K562 (cell line): Measurements from ENCODE around the gene RPL3. TPM values are rescaled to one million over a fixed set of nuclear protein-coding genes. Genes with fewer than 3 reads are reported as not detected.
A peak's percentile ranks its signal among the peaks of the same experiment; 100 is the strongest.

ENCODE experiments used
- ATAC-seq: fragments of 200-7000 bp; cut with Tn5 transposase; 3 replicates; pipeline ENCODE4 v1.9.1; 2020; ENCODE audit warnings: moderate library complexity
- BruUV-seq: library from RNA; stranded (reverse); fragments of 400-500 nt; replicated peaks from 2 replicates; lab custom pipeline; 2021; lab: Mats Ljungman, UMichigan
- CTCF ChIA-PET: fragments of 300-600 bp; formaldehyde crosslinking; extraction: SDS; loops from one replicate; lab custom pipeline; 2021; ENCODE audit warnings: low intra/inter-chr PET ratio; lab: Yijun Ruan, JAX
- POLR2A ChIA-PET: fragments of 300-600, 350-650 bp; sonication (Branson Sonifier 250); formaldehyde crosslinking; extraction: SDS; loops from one replicate; lab custom pipeline; 2021; ENCODE audit warnings: antibody characterized with exemption, inconsistent platforms; lab: Yijun Ruan, JAX
- DNase-seq, 4 experiments: peaks; one replicate each; pipeline versions ENCODE4 v3.0.0 to v3.0.0-alpha.2; 2011 to 2018; ENCODE audit warnings: low spot score in 3 of 4, mixed read lengths in 3 of 4; ENCODE audit errors: extremely low read depth in 1 of 4
- FAIRE-seq: peaks from 2 replicates; lab custom pipeline; 2011; peaks lifted over from hg19 to GRCh38; lab: Jason Lieb, UNC
- H2AFZ ChIP-seq: 2 replicates; pipeline ENCODE4 v1.6.0; 2011; ENCODE audit warnings: low read depth, low read length, control low read depth, inconsistent platforms
- H3K27ac ChIP-seq: fragments of 200-600 bp; 3 replicates; pipeline ENCODE4 v1.8.0; 2011; ENCODE audit warnings: low read depth, mild to moderate bottlenecking, control low read depth, inconsistent platforms, low read length, moderate library complexity, mixed read lengths; ENCODE audit errors: extremely low read depth
- H3K27me3 ChIP-seq, 2 experiments: fragments of 300-600 bp in 1 of 2; 2 replicates in 1 of 2; 3 replicates in 1 of 2; pipeline versions ENCODE4 v1.6.0 to v1.8.0; 2011; ENCODE audit warnings: inconsistent platforms in 2 of 2, low read length in 2 of 2, mild to moderate bottlenecking in 1 of 2, mixed read lengths in 1 of 2, moderate library complexity in 1 of 2; ENCODE audit not compliant: control insufficient read depth in 2 of 2, insufficient read depth in 2 of 2
- H3K36me3 ChIP-seq: fragments of 300-600 bp; 3 replicates; pipeline ENCODE4 v1.8.0; 2011; ENCODE audit warnings: mild to moderate bottlenecking, low read length, inconsistent platforms; ENCODE audit not compliant: control insufficient read depth, insufficient read depth
- H3K4me1 ChIP-seq, 2 experiments: fragments of 200-600 bp in 1 of 2; replicated peaks in 1 of 2; 2 replicates in 1 of 2; 3 replicates in 1 of 2; pipeline versions ENCODE4 v1.5.1 to v1.8.0; 2011; ENCODE audit warnings: inconsistent platforms in 2 of 2, low read length in 2 of 2, mild to moderate bottlenecking in 1 of 2, mixed read lengths in 1 of 2, moderate library complexity in 1 of 2; ENCODE audit not compliant: control insufficient read depth in 2 of 2, insufficient read depth in 2 of 2
- H3K4me2 ChIP-seq: 2 replicates; pipeline ENCODE4 v1.6.1; 2011; ENCODE audit warnings: low read length, control low read depth, inconsistent platforms, mixed read lengths; ENCODE audit not compliant: insufficient read depth
- H3K4me3 ChIP-seq: fragments of 200-600 bp; sonication (generic), shearing (Covaris generic); 2 replicates; pipeline ENCODE4 v1.5.1; 2016; ENCODE audit warnings: control low read depth, inconsistent platforms
- H3K79me2 ChIP-seq: fragments of 200-600 bp; 3 replicates; pipeline ENCODE4 v1.8.0; 2011; ENCODE audit warnings: low read length, inconsistent platforms; ENCODE audit not compliant: control insufficient read depth, insufficient read depth
- H3K9ac ChIP-seq, 2 experiments: 2 replicates each; pipeline versions ENCODE4 v1.6.0 to v1.6.1; 2011; ENCODE audit warnings: low read depth in 2 of 2, low read length in 2 of 2, control low read depth in 1 of 2, inconsistent platforms in 1 of 2, mild to moderate bottlenecking in 1 of 2, mixed read lengths in 1 of 2; ENCODE audit not compliant: insufficient read depth in 1 of 2
- H3K9me1 ChIP-seq: one replicate; pipeline ENCODE4 v1.6.0; 2011; ENCODE audit warnings: inconsistent platforms, mild to moderate bottlenecking, low read length, moderate library complexity; ENCODE audit not compliant: control insufficient read depth, insufficient read depth
- H3K9me3 ChIP-seq: replicated peaks from 2 replicates; pipeline ENCODE4 v1.5.1; 2011; ENCODE audit warnings: low read depth, low read length, inconsistent platforms; ENCODE audit not compliant: control insufficient read depth, insufficient read depth
- H4K20me1 ChIP-seq: replicated peaks from 2 replicates; pipeline ENCODE4 v1.6.1; 2011; ENCODE audit warnings: low read length, inconsistent platforms, mixed read lengths; ENCODE audit not compliant: control insufficient read depth, insufficient read depth
- ARID3B ChIP-seq: fragments of 250-450 bp; sonication (Bioruptor Pico); IDR thresholded peaks from 2 replicates; pipeline ENCODE4 v1.4.0; 2020; ENCODE audit warnings: borderline replicate concordance
- BACH1 ChIP-seq: fragments of 200-800 bp; sonication (Bioruptor generic); IDR thresholded peaks from 2 replicates; pipeline ENCODE4 v1.6.1; 2016; ENCODE audit warnings: missing genetic modification characterization, missing compliant biosample characterization
- BRF2 ChIP-seq: IDR thresholded peaks from 3 replicates; pipeline ENCODE4 v1.6.1; 2011; ENCODE audit warnings: borderline replicate concordance, mild to moderate bottlenecking; ENCODE audit not compliant: insufficient read length, insufficient read depth
- FOXM1 ChIP-seq, 2 experiments: fragments of 450-650 bp in 1 of 2; sonication (generic) in 1 of 2; formaldehyde crosslinking in 1 of 2; IDR thresholded peaks; 2 replicates each; pipeline versions ENCODE4 v1.6.1 to v1.9.0; 2017 to 2022; ENCODE audit warnings: low read depth in 2 of 2, mild to moderate bottlenecking in 2 of 2, missing genetic modification reagents in 1 of 2, moderate library complexity in 1 of 2
- GATAD2A ChIP-seq: fragments of 450-650 bp; IDR thresholded peaks from 2 replicates; pipeline ENCODE4 v1.6.1; 2017
- MXI1 ChIP-seq: IDR thresholded peaks from 2 replicates; pipeline ENCODE4 v1.6.1; 2011; ENCODE audit warnings: low read depth, mild to moderate bottlenecking, improper control_type of control experiment, low read length
- SIN3A ChIP-seq, 2 experiments: fragments of 150-350 bp in 1 of 2; IDR thresholded peaks; 2 replicates each; pipeline ENCODE4 v1.6.1; 2011 to 2016; ENCODE audit warnings: borderline replicate concordance in 2 of 2, low read depth in 2 of 2, low read length in 2 of 2, mild to moderate bottlenecking in 2 of 2, moderate library complexity in 2 of 2; ENCODE audit not compliant: control insufficient read depth in 1 of 2
- SMAD4 ChIP-seq: fragments of 250-450 bp; sonication (Bioruptor Pico); conservative IDR thresholded peaks from 2 replicates; pipeline ENCODE4 v1.8.0; 2021; ENCODE audit warnings: inconsistent platforms, mild to moderate bottlenecking, moderate library complexity
- ZBTB26 ChIP-seq: fragments of 450-650 bp; formaldehyde crosslinking; IDR thresholded peaks from 2 replicates; pipeline ENCODE4 v1.4.0; 2022; ENCODE audit warnings: missing genetic modification characterization
- ZBTB5 ChIP-seq: fragments of 450-650 bp; IDR thresholded peaks from 2 replicates; pipeline ENCODE4 v1.6.1; 2017; ENCODE audit warnings: antibody characterized with exemption
- ZC3H4 ChIP-seq: sonication (generic); formaldehyde crosslinking; IDR thresholded peaks from 2 replicates; pipeline ENCODE4 v1.9.0; 2021; ENCODE audit warnings: missing genetic modification reagents, borderline replicate concordance
- ZNF263 ChIP-seq: sonication (generic); formaldehyde crosslinking; IDR thresholded peaks from 2 replicates; pipeline ENCODE4 v1.8.0; 2022; ENCODE audit warnings: mild to moderate bottlenecking, missing genetic modification reagents, borderline replicate concordance
- ZNF75A ChIP-seq: fragments of 450-650 bp; formaldehyde crosslinking; IDR thresholded peaks from 2 replicates; pipeline ENCODE4 v1.4.0; 2020; ENCODE audit warnings: mild to moderate bottlenecking
- WGBS: fragments of 100-300 bp; shearing (Covaris generic); methylation state at CpG from one replicate; pipeline ENCODE4 v1.1.6; 2016; ENCODE audit warnings: low coverage, mixed read lengths; ENCODE audit not compliant: insufficient coverage; ENCODE audit errors: missing lambda C conversion rate; 5-methylcytosine and 5-hydroxymethylcytosine counted together
- in situ Hi-C: fragments of 300-500 bp; cut with MboI; formaldehyde crosslinking; loops from 4 replicates; pipeline ENCODE4 v1.15.0; 2018; ENCODE audit warnings: inconsistent platforms, mixed read lengths
- intact Hi-C: fragments of 100-400 bp; cut with micrococcal nuclease; formaldehyde crosslinking; loops from 2 replicates; pipeline ENCODE4 v1.14.2; 2022
- polyA plus RNA-seq, 8 experiments: library from polyadenylated mRNA; depleted of rRNA in 4 of 8; stranded (reverse) in 5 of 8; unstranded in 3 of 8; fragments of >200 nt; fragmentation: Nextera tagmentation in 2 of 8; fragmentation: Illumina TruSeq in 1 of 8; extraction: Ambion mirVana in 2 of 8; extraction: Trizol in 1 of 8; gene quantifications; 2 replicates each; pipeline versions ENCODE4 v1.2.1 to v1.2.3, GENCODE V29; 2011 to 2014; ENCODE audit warnings: inconsistent platforms in 1 of 8, missing spikeins in 1 of 8
- total RNA-seq, 7 experiments: library from RNA; depleted of rRNA in 6 of 7; stranded (reverse); fragments of >200 nt in 6 of 7; fragmentation: Illumina TruSeq in 2 of 7; extraction: Trizol in 2 of 7; gene quantifications; 2 replicates each; pipeline versions ENCODE4 v1.2.1 to v1.2.3, GENCODE V29; 2011 to 2021; ENCODE audit warnings: low replicate concordance in 1 of 7

RPL3 gene
- total and polyA plus RNA-seq, 9 of the 15 experiments (the other 6 are each of a cell fraction or from before 2014, with no cell fraction given), result 1,624 to 4,066 (median 2,565) TPM

GRCh38 chr22:39318507-39319283 is 728 bp downstream of the RPL3 start:
- peak overlapping the region; percentile 99 for H3K4me2 ChIP-seq
- peaks cover 52% of the 10 kb centered on the region for H4K20me1 ChIP-seq
- H3K4me3 ChIP-seq, result peak overlapping the region; percentile 69
- CTCF ChIA-PET, result no interaction called here
- no peaks in the 10 kb centered on the region for H3K9me3 ChIP-seq
- FAIRE-seq (no peak), ATAC-seq (peak; percentile 17), DNase-seq (peak in 1 of 4 experiments; percentile 35)
- peaks cover 53% of the 10 kb centered on the region for H3K36me3 ChIP-seq
- in situ Hi-C loops (no loop called here), intact Hi-C loops (loop anchor here (2.0 kb wide), 1 partner anchor 202 kb away; the partner anchor contains the start of gene ATF4)
- TSS peak; percentile 61 for BruUV-seq
- H3K27me3 ChIP-seq, result no peaks in the 10 kb centered on the region
- peaks cover 67% of the 10 kb centered on the region for H3K79me2 ChIP-seq
- 0% methylated on average over 21 of the region's 26 CpGs for WGBS
- H2AFZ ChIP-seq, result no peak overlapping the region
- peak overlapping the region; percentile 86 for H3K27ac ChIP-seq
- POLR2A ChIA-PET, result interaction anchor here (0.6 to 7.1 kb wide), 57 partner anchors 8 to 855 kb away, joined by 3 to 136 read pairs (median 5); partner anchors contain the start of genes APOBEC3B, ATF4, SYNGR1 and TAB1
- H3K9ac ChIP-seq, result peak overlapping the region; percentile 96 to 100
- H3K9me1 ChIP-seq, result no peaks in the 10 kb centered on the region
- H3K4me1 ChIP-seq, result peaks cover 15 to 25% of the 10 kb centered on the region in 2 experiments; a peak in 4 of 5 replicates
- TF ChIP-seq MXI1 (peak; percentile 32; the same call in 1 of the 2 replicates), GATAD2A (no peak), ZNF263 (CRISPR knock-in tag) (0 out of 2 replicates have a peak, but pooled peaks have one; percentile 13), ZBTB5 (no peak), FOXM1 (IDR thresholded peaks at IDR 0.05; ENCODE audit: low read depth) (no peak), FOXM1 (CRISPR knock-in tag; IDR thresholded peaks at IDR 0.05; ENCODE audit: low read depth) (no peak), ZC3H4 (CRISPR knock-in tag) (peak; percentile 43; the same call in 1 of the 2 replicates), BRF2 (no peak), ARID3B (no peak), SMAD4 (CRISPR knock-in tag) (0 out of 2 replicates have a peak, but pooled peaks have one; percentile 1), ZBTB26 (CRISPR knock-in tag) (0 out of 2 replicates have a peak, but pooled peaks have one; percentile 20), BACH1 (peak; percentile 23; the same call in 1 of the 2 replicates), SIN3A (IDR thresholded peaks at IDR 0.05; ENCODE audit: borderline replicate concordance in 2 of 2, control insufficient read depth in 1 of 2, low read depth in 2 of 2, low read length in 2 of 2) (peak in 1 of 2 experiments; percentile 13; a peak in 1 of 4 replicates), ZNF75A (no peak)
